Measurements from ENCODE around the gene B4GALT2. TPM values are rescaled to one million over a fixed set of nuclear protein-coding genes. Genes with fewer than 3 reads are reported as not detected.

Gene B4GALT2
- total RNA-seq, 4 donors from 2014 or later = 22.3 to 30.3 (median 24.7) TPM

GRCh38 chr1:43946236-43947060 is 32.6 kb upstream of the B4GALT2 start, which contains the start of gene IPO13:
Gene IPO13 (plus strand): TSS chr1:43946950. CDS start chr1:43947601, 651 bp downstream.
- TF ChIP-seq CTCF (IDR thresholded peaks at IDR 0.05) (peak; percentile 61 to 86 (median 71)), POLR2A (IDR thresholded peaks at IDR 0.05) (peak in 1 of 2 donors; percentile 81)
- peak within 1 kb of the TSS; percentile 96 to 98 (median 96) for H3K27ac ChIP-seq
- H3K36me3 ChIP-seq = no peaks in the 10 kb centered on the region
- peak; percentile 95 to 96 for DNase-seq
- no peaks in the 10 kb centered on the region for H3K9me3 ChIP-seq
- H3K4me1 ChIP-seq = peaks cover 25 to 48% of the 10 kb centered on the region in 2 donors
- 0 to 2% methylated on average over 15 to 22 of the region's 74 CpGs for WGBS, 2 donors
- peak within 1 kb of the TSS; percentile 46 to 83 (median 75) for H3K4me3 ChIP-seq (replicated peaks in 1 of 3)
- intact Hi-C loops (cut with DNase I) = no loop called here
- no peaks in the 10 kb centered on the region for H3K27me3 ChIP-seq

GRCh38 chr1:43947061-43947873 is 31.7 kb upstream of the B4GALT2 start:
- H3K4me3 ChIP-seq (replicated peaks in 1 of 3) = peak overlapping the region; percentile 33 to 83 (median 75)
- peaks cover 25 to 54% of the 10 kb centered on the region in 2 donors for H3K4me1 ChIP-seq
- H3K9me3 ChIP-seq = no peaks in the 10 kb centered on the region
- H3K27ac ChIP-seq = peak overlapping the region; percentile 96 to 98 (median 96)
- H3K27me3 ChIP-seq = no peaks in the 10 kb centered on the region
- intact Hi-C loops (cut with DNase I) = no loop called here
- no peak for DNase-seq
- 3 to 10% methylated on average over 12 to 17 of the region's 27 CpGs for WGBS, 2 donors
- no peaks in the 10 kb centered on the region for H3K36me3 ChIP-seq
- TF ChIP-seq CTCF (IDR thresholded peaks at IDR 0.05) (no peak), POLR2A (IDR thresholded peaks at IDR 0.05) (no peak)

- intact Hi-C loops (cut with DNase I) = no loop called here
- TF ChIP-seq POLR2A (IDR thresholded peaks at IDR 0.05) (no peak), CTCF (IDR thresholded peaks at IDR 0.05) (no peak)
- no peaks in the 10 kb centered on the region for H3K27me3 ChIP-seq
- peak overlapping the region in 1 of 3 donors; percentile 75 for H3K4me3 ChIP-seq (replicated peaks in 1 of 3)
- no peaks in the 10 kb centered on the region for H3K36me3 ChIP-seq
- peaks cover 25 to 54% of the 10 kb centered on the region in 2 donors for H3K4me1 ChIP-seq
- no peak for DNase-seq
- WGBS, 2 donors = 21 to 33% methylated on average over 3 of the region's 3 CpGs
- no peaks in the 10 kb centered on the region for H3K9me3 ChIP-seq
- H3K27ac ChIP-seq = peak overlapping the region in 1 of 3 donors; percentile 96
Observed at GRCh38 chr1:43947874-43948437, 31.1 kb upstream of the B4GALT2 start.

GRCh38 chr1:43949678-43950077 is 29.3 kb upstream of the B4GALT2 start:
- H3K27me3 ChIP-seq = no peaks in the 10 kb centered on the region
- H3K4me3 ChIP-seq (replicated peaks in 1 of 3) = no peak overlapping the region
- TF ChIP-seq POLR2A (IDR thresholded peaks at IDR 0.05) (no peak), CTCF (IDR thresholded peaks at IDR 0.05) (no peak)
- DNase-seq = no peak
- H3K27ac ChIP-seq = no peak overlapping the region
- 82 to 87% methylated on average over 5 to 13 of the region's 13 CpGs for WGBS, 2 donors
- H3K36me3 ChIP-seq = no peaks in the 10 kb centered on the region
- intact Hi-C loops (cut with DNase I) = no loop called here
- peaks cover 25 to 54% of the 10 kb centered on the region in 2 donors for H3K4me1 ChIP-seq
- H3K9me3 ChIP-seq = no peaks in the 10 kb centered on the region
